Measurements from ENCODE around the gene GSS.
"Not testable (repeated sequence)": the region's sequence is repeated elsewhere in the genome, so short reads cannot be mapped to it uniquely, and the experiment has no call there.

GSS gene

DNA sequence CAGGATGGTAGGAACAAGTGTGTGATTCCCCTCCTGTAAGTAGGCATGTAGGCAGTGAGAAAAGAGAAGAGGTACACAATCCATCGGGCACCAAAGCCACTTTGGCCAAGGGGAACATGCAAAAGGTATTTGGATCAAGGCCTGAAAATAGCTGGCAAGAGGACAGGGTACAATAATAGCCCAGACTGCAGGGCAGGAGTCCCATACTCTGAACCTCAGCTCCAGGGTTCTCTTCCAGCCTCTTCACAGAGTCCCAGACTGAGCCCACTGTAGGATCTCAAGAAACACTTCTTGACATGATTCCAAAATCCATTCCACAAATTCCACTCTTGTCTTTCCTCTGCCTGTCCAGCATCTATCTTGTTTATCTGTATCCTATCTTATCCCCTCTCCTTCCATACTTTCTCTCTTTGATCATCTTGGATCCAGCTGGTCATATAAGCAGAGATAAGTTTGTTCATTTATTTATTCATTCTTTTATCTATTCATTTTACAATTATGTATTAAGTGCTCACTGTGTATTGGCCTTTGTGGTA is 59.5 kb downstream of the GSS start:
- DNase-seq: no peak

DNA sequence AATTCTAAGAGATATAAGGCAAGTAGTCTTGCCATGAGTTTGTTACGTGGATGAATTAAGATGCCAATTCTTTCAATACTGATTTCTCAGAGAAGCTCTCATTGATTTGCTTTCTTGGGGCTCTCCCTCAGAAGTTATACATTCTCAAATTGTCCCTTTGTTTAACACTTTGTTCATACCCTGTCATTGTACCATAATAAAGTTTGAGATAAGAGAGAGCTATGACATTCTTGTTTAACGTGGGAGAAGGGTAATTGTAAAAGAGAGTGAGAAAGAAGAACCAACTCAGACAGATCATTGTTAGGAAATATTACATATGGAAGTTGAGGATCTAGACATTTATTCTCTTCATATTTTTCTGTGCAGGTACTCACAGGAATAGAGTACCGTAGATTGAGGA is 60.1 kb downstream of the GSS start:
- no peak for DNase-seq

DNA sequence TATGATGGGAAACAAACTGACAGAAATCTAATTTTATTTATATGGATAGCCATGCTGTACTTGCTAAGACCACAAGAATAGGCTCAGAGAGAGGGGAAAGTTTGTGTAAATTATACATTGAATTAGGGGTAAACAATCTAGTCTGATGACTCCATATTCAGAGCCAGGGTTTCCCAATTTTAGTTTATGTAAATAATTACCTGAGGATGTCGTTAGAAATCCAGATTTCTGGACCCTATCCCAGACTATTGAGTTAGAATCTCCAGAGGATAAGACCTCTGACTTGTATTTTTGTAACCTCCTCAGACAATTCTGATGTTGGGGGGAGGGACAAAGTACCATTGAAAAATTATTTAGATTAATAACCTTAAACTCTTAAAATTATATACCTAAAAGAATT is 60.9 kb downstream of the GSS start:
- DNase-seq: no peak

DNA sequence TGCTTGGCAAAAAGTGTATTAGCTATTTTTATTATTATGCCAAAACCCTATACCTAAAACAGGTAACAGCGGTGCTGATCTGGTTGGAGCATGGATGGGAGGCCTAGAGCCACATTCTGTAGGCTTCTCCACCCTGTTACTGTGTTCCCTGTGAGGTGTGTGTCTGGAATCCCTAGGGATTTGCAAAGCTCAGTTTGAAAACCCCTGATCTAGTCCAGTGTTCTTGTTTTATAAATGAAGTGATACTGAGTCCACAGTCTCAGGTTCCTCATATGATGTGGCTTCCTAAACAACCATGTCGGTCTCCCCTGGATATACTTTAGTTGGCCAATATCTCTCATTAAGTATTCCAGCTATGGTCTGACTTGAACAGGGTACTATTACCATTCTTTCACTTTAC is 62.9 kb downstream of the GSS start:
- no peak for DNase-seq

DNA sequence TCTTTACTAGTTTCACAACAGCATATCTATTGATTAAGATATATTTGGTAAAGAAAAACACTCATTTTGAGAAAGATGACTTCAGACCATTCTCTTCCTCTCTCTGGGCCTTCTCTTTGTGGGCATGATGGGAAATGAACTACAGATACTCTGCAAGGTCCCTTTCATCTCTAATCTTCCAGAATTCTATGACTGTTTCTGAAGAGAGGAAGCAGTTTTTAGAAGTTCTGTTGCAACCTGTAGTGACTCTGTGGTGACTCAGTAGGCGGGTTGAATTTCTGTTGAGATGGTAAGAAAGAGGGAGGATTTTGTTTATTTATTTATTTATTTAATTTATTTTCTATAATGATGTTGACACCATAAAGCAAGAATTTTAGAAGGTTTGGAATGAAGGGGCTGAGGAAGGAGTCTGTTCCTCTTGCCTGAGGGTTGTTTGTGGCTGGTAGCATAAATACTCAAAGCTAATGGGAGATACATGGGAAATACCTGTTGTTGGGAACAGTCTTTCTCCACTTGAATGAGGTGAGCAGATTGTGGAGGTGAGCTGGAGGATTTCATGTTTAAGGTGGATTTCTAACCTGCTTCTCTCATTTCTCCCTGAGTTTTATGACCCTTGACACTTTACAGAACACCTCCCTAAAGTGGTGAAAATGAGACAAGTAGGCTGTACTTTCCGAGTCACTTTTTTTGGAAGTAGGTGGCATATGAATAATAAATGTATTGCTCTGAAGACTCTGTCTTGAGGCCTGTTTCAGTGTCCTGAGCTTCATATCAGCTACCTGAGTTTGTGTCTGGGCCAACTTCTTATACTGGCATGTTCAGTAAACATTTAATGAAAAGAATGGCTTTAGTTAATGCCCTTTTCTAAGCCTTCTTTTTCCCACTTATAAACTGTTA is 64.2 kb downstream of the GSS start:
- DNase-seq: no peak

DNA sequence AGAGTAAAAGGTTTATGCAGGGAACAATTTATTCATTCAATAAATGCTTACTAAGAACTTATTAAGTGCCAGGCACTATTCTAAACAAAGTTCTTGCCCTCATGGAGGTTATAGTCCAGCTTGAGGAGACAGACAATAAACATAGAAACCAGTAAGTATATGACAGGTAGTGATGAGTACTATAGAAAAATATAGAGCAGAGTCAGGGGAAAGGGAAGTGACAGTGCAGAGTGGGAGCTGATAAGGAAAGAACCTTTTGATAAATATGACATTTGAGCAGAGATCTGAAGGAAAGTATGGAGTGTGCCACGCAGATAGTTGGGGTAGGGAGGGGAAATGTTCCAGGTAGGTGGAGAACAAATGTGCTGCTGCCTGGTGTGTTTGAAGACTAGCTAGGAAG is 67.1 kb downstream of the GSS start:
- DNase-seq: no peak

DNA sequence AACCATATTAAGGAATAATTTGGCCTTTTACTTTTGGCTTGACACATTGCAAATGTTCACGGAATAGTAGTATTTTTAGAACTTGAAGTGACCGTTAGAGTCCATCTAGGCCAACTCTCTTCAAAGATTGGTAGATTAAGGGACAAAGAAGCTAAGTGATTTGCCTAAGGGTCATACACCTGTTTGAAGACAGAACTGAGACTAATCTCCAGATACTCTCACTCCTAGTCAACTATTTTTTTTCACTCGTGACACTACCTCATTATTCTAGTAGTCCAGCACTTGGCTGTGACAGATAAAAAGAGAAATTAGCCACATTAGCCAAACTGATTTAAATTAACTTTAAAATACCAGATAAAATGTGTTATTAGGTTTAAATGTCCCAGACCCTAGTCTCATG is 68.6 kb downstream of the GSS start:
- DNase-seq: no peak

DNA sequence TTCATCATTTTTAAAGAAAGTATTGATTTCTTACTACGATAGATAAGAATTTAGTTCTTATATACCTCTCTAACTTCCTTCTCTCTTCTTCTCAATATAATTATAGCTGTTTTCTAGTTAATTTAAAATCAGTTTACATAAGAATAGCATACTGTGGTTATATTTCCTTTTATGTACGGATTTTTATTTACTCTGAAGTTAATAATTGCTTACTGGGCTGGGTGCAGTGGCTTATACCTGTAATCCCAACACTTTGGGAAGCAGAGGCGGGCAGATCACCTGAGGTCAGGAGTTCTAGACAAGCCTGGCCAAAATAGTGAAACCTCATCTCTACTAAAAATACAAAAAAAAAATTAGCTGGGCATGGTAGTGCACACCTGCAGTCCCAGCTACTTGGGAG is 69.5 kb downstream of the GSS start:
- DNase-seq: no peak

DNA sequence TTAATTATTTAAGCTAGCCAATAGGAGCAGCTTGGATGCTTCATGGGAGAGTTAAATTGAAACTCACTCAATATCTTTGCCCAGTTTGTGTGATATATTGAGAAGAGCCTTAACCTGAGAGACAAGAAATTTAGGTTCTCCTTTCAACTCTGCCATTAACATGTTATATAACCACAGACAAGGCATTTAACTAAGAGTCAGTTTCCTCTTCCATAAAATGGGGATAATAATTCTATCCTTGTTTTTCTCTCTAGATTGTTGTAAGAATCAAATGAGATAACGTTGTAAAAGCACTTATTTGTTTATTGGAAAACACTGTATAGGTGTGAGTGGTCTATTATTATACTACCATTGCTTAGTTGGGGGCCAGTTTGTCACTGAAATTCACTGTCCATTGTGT is 71.3 kb downstream of the GSS start:
- no peak for DNase-seq

DNA sequence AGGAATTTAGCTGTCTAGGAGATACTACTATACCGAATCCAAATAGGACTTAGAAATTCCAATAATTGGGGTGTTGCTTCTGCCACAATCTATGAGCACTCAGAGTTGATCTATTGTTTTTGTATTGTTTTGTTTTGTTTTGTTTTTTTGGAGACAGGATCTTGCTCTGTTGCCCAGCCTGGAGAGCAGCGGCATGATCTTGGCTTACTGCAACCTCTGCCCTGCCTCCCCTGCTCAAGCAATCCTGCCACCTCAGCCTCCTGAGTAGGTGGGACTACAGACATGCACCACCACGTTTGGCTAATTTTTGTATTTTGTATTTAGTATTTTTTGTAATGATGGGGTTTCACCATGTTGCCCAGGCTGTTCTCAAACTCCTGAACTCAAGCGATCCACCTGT is 71.8 kb downstream of the GSS start:
- DNase-seq: no peak

DNA sequence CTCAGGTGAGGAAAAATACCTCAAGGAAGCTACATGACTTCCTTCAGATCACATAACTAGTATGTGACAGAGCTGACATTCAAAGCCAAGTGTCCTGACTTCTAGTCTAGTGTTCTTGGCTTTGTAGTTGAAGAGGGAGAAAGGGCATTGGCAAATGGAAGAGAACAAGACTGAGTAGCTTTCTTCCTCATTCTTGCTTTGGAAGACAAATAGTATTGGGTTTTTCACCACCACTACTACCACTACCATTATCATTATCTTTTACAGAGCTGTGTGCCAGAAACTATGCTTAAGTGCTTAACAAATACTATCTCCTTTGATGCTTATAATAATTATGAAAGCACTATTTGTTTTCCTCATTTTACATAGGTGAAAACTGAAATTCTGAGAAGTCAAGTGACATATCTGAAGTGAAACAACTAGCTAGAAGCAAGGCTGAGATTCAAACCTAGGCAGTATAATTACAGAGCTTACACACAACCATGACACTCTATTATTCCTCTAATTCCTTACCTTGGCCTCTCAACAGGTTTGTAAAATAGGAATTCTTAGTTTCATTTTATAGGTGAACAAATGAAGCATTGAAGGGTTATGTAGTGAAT is 72.4 kb downstream of the GSS start:
- no peak for DNase-seq

DNA sequence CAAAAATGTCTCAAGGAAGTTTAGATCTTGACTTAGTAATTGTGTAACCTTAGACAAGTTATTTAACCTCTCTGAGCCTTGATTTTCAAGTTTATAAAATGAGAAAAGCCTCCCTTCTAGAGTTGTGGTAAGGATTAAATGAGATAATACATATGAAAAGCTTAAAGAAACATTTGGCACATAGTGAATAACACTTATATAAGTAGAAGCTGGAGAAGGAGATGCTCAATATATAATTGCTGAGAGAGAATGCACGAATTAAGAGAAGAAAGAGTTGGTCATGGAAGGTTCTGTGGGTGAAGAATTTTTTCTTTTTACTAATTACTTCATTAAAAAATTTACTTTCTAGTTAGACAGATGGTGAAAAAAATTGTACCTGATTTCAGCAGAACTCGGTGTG is 73.9 kb downstream of the GSS start:
- DNase-seq: no peak

DNA sequence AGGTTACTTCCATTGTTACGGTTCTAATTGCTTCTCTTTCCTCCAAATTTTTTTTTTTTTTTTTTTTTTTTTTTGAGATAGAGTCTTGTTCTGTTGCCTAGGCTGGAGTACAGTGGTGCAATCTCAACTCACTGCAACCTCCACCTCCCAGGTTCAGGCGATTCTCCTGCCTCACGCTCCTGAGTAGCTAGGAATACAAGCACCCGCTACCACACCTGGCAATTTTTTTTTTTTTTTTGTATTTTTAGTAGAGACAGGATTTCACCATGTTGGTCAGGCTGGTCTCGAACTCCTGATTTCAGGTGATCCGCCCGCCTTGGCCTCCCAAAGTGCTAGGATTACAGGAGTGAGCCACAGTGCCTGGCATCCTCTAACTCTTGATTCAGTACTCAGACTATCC is 74.6 kb downstream of the GSS start:
- DNase-seq: not testable (repeated sequence)

DNA sequence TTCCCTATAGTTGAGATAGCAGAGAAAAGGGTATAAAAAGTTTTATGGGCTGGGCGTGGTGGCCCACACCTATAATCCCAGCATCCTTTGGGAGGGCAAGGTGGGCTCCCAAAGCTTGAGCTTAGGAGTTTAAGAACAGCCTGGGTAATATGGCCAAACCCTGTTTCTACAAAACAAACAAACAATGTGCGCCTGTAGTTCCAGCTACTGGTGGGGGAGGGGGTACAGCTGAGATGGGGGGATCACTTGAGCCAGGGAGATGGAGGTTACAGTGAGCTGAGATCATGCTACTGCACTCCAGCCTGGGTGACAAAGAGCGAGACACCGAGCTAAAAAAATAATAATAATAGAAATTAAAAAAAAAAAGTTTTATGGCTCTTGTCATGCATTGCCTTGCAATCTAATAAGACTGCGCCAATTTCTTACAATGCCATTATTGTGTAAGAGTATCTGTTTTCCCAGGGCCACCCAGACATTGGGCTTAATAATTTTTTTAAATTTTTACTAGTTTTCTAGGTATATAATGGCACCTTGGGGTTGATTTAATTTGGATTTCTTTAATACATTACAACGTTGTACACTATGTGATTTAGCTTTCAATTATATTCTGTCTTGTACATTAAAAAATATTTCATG is 75.3 kb downstream of the GSS start:
- DNase-seq: no peak
